WTC11 (cell line): ENCODE measurements around the gene STRN3.
"Not testable (repeated sequence)": the region's sequence is repeated elsewhere in the genome, so short reads cannot be mapped to it uniquely, and the experiment has no call there.

Experiments
- E2F4 ChIP-seq: sonication (generic); formaldehyde crosslinking; IDR thresholded peaks from 2 replicates; pipeline ENCODE4 v1.8.1; 2022; ENCODE audit warnings: low read depth, mild to moderate bottlenecking, moderate library complexity, missing genetic modification reagents, borderline replicate concordance
- IRF1 ChIP-seq: sonication (generic); formaldehyde crosslinking; IDR thresholded peaks from 2 replicates; pipeline ENCODE4 v1.8.0; 2023; ENCODE audit warnings: missing genetic modification reagents
- TEAD4 ChIP-seq: sonication (generic); formaldehyde crosslinking; IDR thresholded peaks from 2 replicates; pipeline ENCODE4 v1.8.0; 2022; ENCODE audit warnings: mild to moderate bottlenecking, missing genetic modification reagents
- TF ChIP-seq, protein P1 (sequence below): sonication (generic); formaldehyde crosslinking; conservative IDR thresholded peaks from 2 replicates; pipeline ENCODE4 v1.8.1; 2022; ENCODE audit warnings: mild to moderate bottlenecking, missing genetic modification reagents
- TF ChIP-seq, protein P2 (sequence below): fragments of 250-450 bp; sonication (Bioruptor Pico); IDR thresholded peaks from 2 replicates; pipeline ENCODE4 v1.9.0; 2021; ENCODE audit warnings: moderate library complexity, mild to moderate bottlenecking, inconsistent platforms, borderline replicate concordance
- TF ChIP-seq, protein P3 (sequence below): sonication (generic); formaldehyde crosslinking; IDR thresholded peaks from 2 replicates; pipeline ENCODE4 v1.8.1; 2022; ENCODE audit warnings: low read depth, missing genetic modification reagents, borderline replicate concordance
- TF ChIP-seq, protein P4 (sequence below): fragments of 200-600 bp; IDR thresholded peaks from 2 replicates; pipeline ENCODE4 v1.8.0; 2022; ENCODE audit warnings: antibody characterized with exemption
- TF ChIP-seq, protein P5 (sequence below): sonication (generic); formaldehyde crosslinking; IDR thresholded peaks from 2 replicates; pipeline ENCODE4 v1.8.0; 2022; ENCODE audit warnings: mild to moderate bottlenecking, missing genetic modification reagents

- TF ChIP-seq E2F4 (CRISPR knock-in tag); TEAD4; IRF1 (CRISPR knock-in tag): not testable (repeated sequence)
- TF ChIP-seq, protein P1, sequence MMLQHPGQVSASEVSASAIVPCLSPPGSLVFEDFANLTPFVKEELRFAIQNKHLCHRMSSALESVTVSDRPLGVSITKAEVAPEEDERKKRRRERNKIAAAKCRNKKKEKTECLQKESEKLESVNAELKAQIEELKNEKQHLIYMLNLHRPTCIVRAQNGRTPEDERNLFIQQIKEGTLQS (CRISPR knock-in tag), result not testable (repeated sequence)
- TF ChIP-seq, protein P2, sequence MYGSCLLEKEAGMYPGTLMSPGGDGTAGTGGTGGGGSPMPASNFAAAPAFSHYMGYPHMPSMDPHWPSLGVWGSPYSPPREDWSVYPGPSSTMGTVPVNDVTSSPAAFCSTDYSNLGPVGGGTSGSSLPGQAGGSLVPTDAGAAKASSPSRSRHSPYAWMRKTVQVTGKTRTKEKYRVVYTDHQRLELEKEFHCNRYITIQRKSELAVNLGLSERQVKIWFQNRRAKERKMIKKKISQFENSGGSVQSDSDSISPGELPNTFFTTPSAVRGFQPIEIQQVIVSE (CRISPR knock-in tag), result not testable (repeated sequence)
- TF ChIP-seq, protein P3, sequence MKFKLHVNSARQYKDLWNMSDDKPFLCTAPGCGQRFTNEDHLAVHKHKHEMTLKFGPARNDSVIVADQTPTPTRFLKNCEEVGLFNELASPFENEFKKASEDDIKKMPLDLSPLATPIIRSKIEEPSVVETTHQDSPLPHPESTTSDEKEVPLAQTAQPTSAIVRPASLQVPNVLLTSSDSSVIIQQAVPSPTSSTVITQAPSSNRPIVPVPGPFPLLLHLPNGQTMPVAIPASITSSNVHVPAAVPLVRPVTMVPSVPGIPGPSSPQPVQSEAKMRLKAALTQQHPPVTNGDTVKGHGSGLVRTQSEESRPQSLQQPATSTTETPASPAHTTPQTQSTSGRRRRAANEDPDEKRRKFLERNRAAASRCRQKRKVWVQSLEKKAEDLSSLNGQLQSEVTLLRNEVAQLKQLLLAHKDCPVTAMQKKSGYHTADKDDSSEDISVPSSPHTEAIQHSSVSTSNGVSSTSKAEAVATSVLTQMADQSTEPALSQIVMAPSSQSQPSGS (CRISPR knock-in tag), result not testable (repeated sequence)
- TF ChIP-seq, protein P4, sequence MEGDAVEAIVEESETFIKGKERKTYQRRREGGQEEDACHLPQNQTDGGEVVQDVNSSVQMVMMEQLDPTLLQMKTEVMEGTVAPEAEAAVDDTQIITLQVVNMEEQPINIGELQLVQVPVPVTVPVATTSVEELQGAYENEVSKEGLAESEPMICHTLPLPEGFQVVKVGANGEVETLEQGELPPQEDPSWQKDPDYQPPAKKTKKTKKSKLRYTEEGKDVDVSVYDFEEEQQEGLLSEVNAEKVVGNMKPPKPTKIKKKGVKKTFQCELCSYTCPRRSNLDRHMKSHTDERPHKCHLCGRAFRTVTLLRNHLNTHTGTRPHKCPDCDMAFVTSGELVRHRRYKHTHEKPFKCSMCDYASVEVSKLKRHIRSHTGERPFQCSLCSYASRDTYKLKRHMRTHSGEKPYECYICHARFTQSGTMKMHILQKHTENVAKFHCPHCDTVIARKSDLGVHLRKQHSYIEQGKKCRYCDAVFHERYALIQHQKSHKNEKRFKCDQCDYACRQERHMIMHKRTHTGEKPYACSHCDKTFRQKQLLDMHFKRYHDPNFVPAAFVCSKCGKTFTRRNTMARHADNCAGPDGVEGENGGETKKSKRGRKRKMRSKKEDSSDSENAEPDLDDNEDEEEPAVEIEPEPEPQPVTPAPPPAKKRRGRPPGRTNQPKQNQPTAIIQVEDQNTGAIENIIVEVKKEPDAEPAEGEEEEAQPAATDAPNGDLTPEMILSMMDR, result not testable (repeated sequence)
- TF ChIP-seq, protein P5, sequence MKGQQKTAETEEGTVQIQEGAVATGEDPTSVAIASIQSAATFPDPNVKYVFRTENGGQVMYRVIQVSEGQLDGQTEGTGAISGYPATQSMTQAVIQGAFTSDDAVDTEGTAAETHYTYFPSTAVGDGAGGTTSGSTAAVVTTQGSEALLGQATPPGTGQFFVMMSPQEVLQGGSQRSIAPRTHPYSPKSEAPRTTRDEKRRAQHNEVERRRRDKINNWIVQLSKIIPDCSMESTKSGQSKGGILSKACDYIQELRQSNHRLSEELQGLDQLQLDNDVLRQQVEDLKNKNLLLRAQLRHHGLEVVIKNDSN (CRISPR knock-in tag), result not testable (repeated sequence)
These were observed 46.0 kb downstream of the STRN3 start for GRCh38 chr14:30980106-30980704.
